Calu3 (cell line): ENCODE data around the gene CDKL1. TPM values are rescaled to one million over a fixed set of nuclear protein-coding genes. Genes with fewer than 3 reads are reported as not detected.

Experiments
- BruUV-seq: library from RNA; stranded (reverse); fragments of 400-500 nt; replicated peaks from 2 replicates; lab custom pipeline; 2021; lab: Mats Ljungman, UMichigan
- CTCF ChIA-PET: fragments of 300-600 bp; sonication (Branson Sonifier 250); formaldehyde crosslinking; loops from one replicate; lab custom pipeline; 2022; ENCODE audit warnings: antibody characterized with exemption; lab: Charles Lee
- DNase-seq: peaks from one replicate; pipeline ENCODE4 v3.0.0; 2022
- H3K27ac Mint-ChIP-seq: one replicate; pipeline ENCODE4 v1.8.0; 2022; ENCODE audit warnings: mixed read lengths; ENCODE audit not compliant: unreplicated experiment
- H3K27me3 Mint-ChIP-seq: one replicate; pipeline ENCODE4 v1.8.0; 2022; ENCODE audit warnings: mixed read lengths; ENCODE audit not compliant: unreplicated experiment
- H3K36me3 Mint-ChIP-seq: one replicate; pipeline ENCODE4 v1.8.0; 2022; ENCODE audit warnings: mild to moderate bottlenecking, moderate library complexity, mixed read lengths; ENCODE audit not compliant: insufficient read depth, unreplicated experiment
- H3K4me1 Mint-ChIP-seq: one replicate; pipeline ENCODE4 v1.8.0; 2022; ENCODE audit warnings: mild to moderate bottlenecking, low read depth, mixed read lengths; ENCODE audit not compliant: unreplicated experiment
- H3K4me3 Mint-ChIP-seq: one replicate; pipeline ENCODE4 v1.8.0; 2022; ENCODE audit warnings: mild to moderate bottlenecking, low read depth, moderate library complexity, mixed read lengths; ENCODE audit not compliant: unreplicated experiment
- H3K9me3 Mint-ChIP-seq: one replicate; pipeline ENCODE4 v1.8.0; 2022; ENCODE audit warnings: low read depth, mixed read lengths; ENCODE audit not compliant: unreplicated experiment
- intact Hi-C: fragments of 100-400 bp; cut with micrococcal nuclease; formaldehyde crosslinking; loops from one replicate; pipeline ENCODE4 v1.10.0; 2022; ENCODE audit not compliant: unreplicated experiment
- total RNA-seq: library from RNA; stranded (reverse); gene quantifications from 2 replicates; pipeline ENCODE4 v1.2.3, GENCODE V29; 2022
- TF ChIP-seq, protein P1 (sequence below): fragments of 200-600 bp; IDR thresholded peaks from one replicate; pipeline ENCODE4 v1.8.0; 2022; ENCODE audit warnings: antibody characterized with exemption; ENCODE audit not compliant: unreplicated experiment

CDKL1 gene
- total RNA-seq, 1 experiment from 2014 or later, result 3.0 TPM

DNA sequence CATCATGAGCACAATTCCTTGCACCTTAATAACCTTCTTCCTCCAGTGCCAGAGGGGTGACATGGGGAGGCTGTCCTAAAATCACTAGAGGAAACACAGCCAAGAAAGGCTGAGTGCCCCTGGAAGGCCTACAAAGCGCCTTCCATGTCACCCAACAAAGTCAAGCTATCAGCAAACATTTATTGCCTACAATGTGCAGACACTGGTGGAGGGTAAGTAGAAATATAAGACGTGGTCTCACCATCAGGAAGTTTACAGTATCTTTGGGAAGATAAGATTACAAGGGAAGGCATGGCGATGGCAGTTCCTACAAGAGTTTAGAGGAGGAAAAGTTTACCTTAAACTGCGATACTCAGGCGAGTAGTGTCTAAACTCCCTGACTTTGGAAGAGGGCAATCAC, 56.6 kb downstream of the CDKL1 start:
- H3K9me3 Mint-ChIP-seq, result no peaks in the 10 kb centered on the region
- CTCF ChIA-PET, result interaction anchor here (0.6 kb wide), 1 partner anchor 70 kb away, joined by 3 read pairs; no protein-coding TSS in a partner anchor
- H3K36me3 Mint-ChIP-seq, result no peaks in the 10 kb centered on the region
- TF ChIP-seq, protein P1, sequence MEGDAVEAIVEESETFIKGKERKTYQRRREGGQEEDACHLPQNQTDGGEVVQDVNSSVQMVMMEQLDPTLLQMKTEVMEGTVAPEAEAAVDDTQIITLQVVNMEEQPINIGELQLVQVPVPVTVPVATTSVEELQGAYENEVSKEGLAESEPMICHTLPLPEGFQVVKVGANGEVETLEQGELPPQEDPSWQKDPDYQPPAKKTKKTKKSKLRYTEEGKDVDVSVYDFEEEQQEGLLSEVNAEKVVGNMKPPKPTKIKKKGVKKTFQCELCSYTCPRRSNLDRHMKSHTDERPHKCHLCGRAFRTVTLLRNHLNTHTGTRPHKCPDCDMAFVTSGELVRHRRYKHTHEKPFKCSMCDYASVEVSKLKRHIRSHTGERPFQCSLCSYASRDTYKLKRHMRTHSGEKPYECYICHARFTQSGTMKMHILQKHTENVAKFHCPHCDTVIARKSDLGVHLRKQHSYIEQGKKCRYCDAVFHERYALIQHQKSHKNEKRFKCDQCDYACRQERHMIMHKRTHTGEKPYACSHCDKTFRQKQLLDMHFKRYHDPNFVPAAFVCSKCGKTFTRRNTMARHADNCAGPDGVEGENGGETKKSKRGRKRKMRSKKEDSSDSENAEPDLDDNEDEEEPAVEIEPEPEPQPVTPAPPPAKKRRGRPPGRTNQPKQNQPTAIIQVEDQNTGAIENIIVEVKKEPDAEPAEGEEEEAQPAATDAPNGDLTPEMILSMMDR, result no peak
- no TSS peak for BruUV-seq
- no peak for DNase-seq
- intact Hi-C loops, result no loop called here
- H3K27ac Mint-ChIP-seq, result no peak overlapping the region
- no peak overlapping the region for H3K4me3 Mint-ChIP-seq
- no peaks in the 10 kb centered on the region for H3K27me3 Mint-ChIP-seq
- H3K4me1 Mint-ChIP-seq, result no peaks in the 10 kb centered on the region

DNA sequence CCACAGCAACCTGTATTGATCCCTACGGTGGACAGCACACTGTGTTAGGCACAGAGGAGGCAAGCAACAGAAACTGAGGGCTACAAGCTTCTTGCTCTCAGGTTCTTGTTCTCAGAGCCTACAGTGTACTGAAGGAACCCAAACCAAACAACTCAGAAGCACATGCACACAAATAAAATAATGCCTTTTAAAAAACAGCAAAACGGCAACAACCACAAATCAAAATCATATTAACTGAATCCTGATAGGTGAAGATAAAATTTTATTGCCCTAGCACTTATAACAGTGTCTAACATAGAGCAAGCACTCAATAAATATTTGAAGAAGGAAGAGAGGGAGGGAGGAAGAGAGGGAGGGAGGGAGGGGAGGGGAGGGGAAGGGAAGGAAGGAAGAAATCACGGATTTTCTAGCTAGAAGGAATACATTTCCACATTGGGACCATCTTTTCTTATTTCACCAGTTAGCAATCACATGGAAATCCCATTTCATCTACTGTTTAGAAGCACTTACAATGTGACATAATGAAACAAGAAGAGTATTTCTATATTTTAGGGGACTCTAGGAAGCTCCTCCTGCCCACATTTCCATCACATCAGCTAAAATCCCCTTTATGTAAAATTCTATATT, 57.4 kb downstream of the CDKL1 start:
- TF ChIP-seq, protein P1, result no peak
- no peak overlapping the region for H3K4me3 Mint-ChIP-seq

DNA sequence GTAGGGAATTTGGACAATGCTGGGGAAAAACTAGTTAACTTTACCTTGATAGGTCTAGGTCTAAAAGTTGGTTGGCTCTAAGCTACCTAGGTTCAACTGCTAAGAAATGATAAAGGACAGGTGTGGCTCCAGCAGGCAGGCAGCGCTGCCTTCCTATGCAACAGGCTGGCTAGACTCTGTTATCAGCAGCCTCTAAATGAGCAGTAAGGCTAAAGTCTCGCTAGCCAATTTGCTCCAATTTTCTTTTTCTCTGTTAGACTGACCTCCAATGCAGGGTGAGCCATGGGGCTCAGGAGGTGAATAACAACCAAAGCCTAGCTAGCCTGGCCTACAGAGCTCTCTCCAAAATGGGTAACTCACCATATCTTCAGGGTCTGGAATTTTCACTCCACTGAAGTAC, 58.1 kb downstream of the CDKL1 start:
- TF ChIP-seq, protein P1, result no peak
- intact Hi-C loops, result no loop called here
- Mint-ChIP-seq H3K4me3 (no peak overlapping the region), H3K9me3 (no peaks in the 10 kb centered on the region), H3K27ac (no peak overlapping the region), H3K27me3 (no peaks in the 10 kb centered on the region), H3K36me3 (no peaks in the 10 kb centered on the region), H3K4me1 (no peaks in the 10 kb centered on the region)
- DNase-seq, result no peak
- BruUV-seq, result no TSS peak
- CTCF ChIA-PET, result no interaction called here

More for the DNA sequence above, 57.4 kb downstream of the CDKL1 start:
- intact Hi-C loops, result no loop called here
- BruUV-seq, result no TSS peak
- no peaks in the 10 kb centered on the region for H3K4me1 Mint-ChIP-seq
- CTCF ChIA-PET, result interaction anchor here (0.6 kb wide), 1 partner anchor 71 kb away, joined by 3 read pairs; no protein-coding TSS in a partner anchor
- no peaks in the 10 kb centered on the region for H3K36me3 Mint-ChIP-seq
- DNase-seq, result no peak
- no peaks in the 10 kb centered on the region for H3K27me3 Mint-ChIP-seq
- no peak overlapping the region for H3K27ac Mint-ChIP-seq
- H3K9me3 Mint-ChIP-seq, result no peaks in the 10 kb centered on the region

DNA sequence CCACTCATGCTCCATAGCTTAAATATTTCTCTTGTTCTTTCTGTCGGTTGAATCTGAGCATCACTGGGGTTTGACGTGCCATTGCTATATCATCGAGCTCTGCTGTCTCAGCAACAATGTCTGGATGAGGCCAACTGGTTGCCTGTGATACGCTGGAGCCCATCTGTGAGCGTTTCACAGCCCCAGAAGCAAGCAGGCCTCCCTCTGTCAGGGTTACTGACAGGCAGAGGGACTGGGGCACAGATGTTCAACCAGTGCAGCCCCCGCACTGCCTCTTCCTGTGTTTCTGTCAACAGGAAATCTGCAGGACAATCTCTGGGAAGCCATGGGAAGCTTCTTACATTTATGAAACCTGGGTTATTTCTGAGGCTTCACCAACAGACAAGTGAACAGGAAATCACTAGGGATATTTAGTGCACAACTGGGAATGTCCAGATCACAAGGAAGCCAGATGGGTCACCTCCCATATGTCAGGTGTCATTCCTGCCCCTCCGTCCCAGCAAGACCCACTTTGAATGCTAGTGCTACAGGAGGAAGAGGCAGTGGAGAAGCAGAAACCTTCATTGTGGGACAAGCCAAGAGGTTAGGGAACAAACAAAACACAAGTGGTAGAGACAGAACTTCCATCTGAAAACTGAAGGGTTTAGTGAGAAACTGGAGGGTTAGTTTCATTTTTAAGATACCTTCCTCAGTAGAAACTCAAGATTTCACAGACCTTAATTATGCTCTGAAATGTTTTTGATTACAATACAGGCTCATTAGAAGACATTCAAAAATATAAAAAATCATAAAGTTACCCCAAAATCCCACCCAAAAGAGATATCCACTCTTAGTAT, 60.5 kb downstream of the CDKL1 start:
- Mint-ChIP-seq H3K27ac (no peak overlapping the region), H3K4me1 (no peaks in the 10 kb centered on the region), H3K36me3 (no peaks in the 10 kb centered on the region), H3K27me3 (no peaks in the 10 kb centered on the region), H3K4me3 (no peak overlapping the region), H3K9me3 (no peaks in the 10 kb centered on the region)
- TF ChIP-seq, protein P1, result no peak
- intact Hi-C loops, result no loop called here
- CTCF ChIA-PET, result no interaction called here
- BruUV-seq, result no TSS peak
- DNase-seq, result no peak
